ENCODE results near the gene P2RX2.

Gene P2RX2

GRCh38 chr12:132619386-132620112 lies 973 bp downstream of the P2RX2 start:
- DNase-seq (ENCODE audit: low read depth in 2 of 2, low spot score in 1 of 2): no peak

- DNase-seq (ENCODE audit: low read depth in 2 of 2, low spot score in 1 of 2): no peak
Observed at GRCh38 chr12:132620113-132620898, 1.7 kb downstream of the P2RX2 start.

- no peak for DNase-seq (ENCODE audit: low read depth in 2 of 2, low spot score in 1 of 2)
Observed at GRCh38 chr12:132620899-132621656, 2.5 kb downstream of the P2RX2 start.

- no peak for DNase-seq (ENCODE audit: low read depth in 2 of 2, low spot score in 1 of 2)
Observed at GRCh38 chr12:132621657-132622435, 3.3 kb downstream of the P2RX2 start.

- no peak for DNase-seq (ENCODE audit: low read depth in 2 of 2, low spot score in 1 of 2)
Observed at GRCh38 chr12:132622437-132623071, 4.0 kb downstream of the P2RX2 start.

- DNase-seq (ENCODE audit: low read depth in 2 of 2, low spot score in 1 of 2): no peak
Observed at GRCh38 chr12:132623072-132623869, 4.7 kb downstream of the P2RX2 start.

GRCh38 chr12:132624186-132624855 lies 5.7 kb downstream of the P2RX2 start:
- DNase-seq (ENCODE audit: low read depth in 2 of 2, low spot score in 1 of 2): no peak

GRCh38 chr12:132624910-132625630 lies 6.5 kb downstream of the P2RX2 start:
- DNase-seq (ENCODE audit: low read depth in 2 of 2, low spot score in 1 of 2): no peak

GRCh38 chr12:132625731-132626430 lies 7.3 kb downstream of the P2RX2 start:
- DNase-seq (ENCODE audit: low read depth in 2 of 2, low spot score in 1 of 2): no peak

- no peak for DNase-seq (ENCODE audit: low read depth in 2 of 2, low spot score in 1 of 2)
Observed at GRCh38 chr12:132629330-132629729, 10.8 kb downstream of the P2RX2 start.

- DNase-seq (ENCODE audit: low read depth in 2 of 2, low spot score in 1 of 2): no peak
Observed at GRCh38 chr12:132630672-132631071, 12.1 kb downstream of the P2RX2 start.

- no peak for DNase-seq (ENCODE audit: low read depth in 2 of 2, low spot score in 1 of 2)
Observed at GRCh38 chr12:132631666-132632065, 13.1 kb downstream of the P2RX2 start.

GRCh38 chr12:132632521-132633228 lies 14.1 kb downstream of the P2RX2 start:
- no peak for DNase-seq (ENCODE audit: low read depth in 2 of 2, low spot score in 1 of 2)

- DNase-seq (ENCODE audit: low read depth in 2 of 2, low spot score in 1 of 2): no peak
Observed at GRCh38 chr12:132633398-132633797, 14.8 kb downstream of the P2RX2 start.

GRCh38 chr12:132633901-132634300 lies 15.3 kb downstream of the P2RX2 start:
- DNase-seq (ENCODE audit: low read depth in 2 of 2, low spot score in 1 of 2): no peak

- no peak for DNase-seq (ENCODE audit: low read depth in 2 of 2, low spot score in 1 of 2)
Observed at GRCh38 chr12:132634411-132634990, 15.9 kb downstream of the P2RX2 start.
